ENCODE data around the gene PCK1. TPM values are rescaled to one million over a fixed set of nuclear protein-coding genes. Genes with fewer than 3 reads are reported as not detected.

Gene PCK1
- polyA plus RNA-seq, 5 donors: 0.18 to 0.55 (median 0.22) TPM

- DNase-seq: no peak
Observed at GRCh38 chr20:57601737-57602136, 40.8 kb downstream of the PCK1 start.

DNA sequence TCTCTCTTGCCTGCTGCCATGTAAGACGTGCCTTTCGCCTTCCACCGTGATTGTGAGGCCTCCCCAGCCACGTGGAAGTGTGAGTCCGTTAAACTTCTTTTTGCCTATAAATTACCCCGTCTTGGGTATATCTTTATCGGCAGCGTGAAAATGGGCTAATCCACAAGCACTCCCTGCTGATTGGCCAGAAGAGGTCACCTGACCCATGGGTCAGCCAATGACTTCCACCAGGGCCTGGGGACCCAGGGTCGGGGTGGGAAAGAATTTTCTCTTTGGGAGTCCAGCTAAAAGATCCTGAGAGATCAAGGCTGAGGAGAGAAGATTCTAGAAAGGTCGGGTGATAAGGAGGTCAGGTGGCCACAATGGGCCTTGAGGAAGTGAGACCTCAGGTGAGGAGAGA lies 42.2 kb downstream of the PCK1 start:
- no peak for DNase-seq

- DNase-seq: no peak
Observed at GRCh38 chr20:57605045-57605444, 44.1 kb downstream of the PCK1 start.

GRCh38 chr20:57605878-57606277 lies 45.0 kb downstream of the PCK1 start:
- DNase-seq: no peak

DNA sequence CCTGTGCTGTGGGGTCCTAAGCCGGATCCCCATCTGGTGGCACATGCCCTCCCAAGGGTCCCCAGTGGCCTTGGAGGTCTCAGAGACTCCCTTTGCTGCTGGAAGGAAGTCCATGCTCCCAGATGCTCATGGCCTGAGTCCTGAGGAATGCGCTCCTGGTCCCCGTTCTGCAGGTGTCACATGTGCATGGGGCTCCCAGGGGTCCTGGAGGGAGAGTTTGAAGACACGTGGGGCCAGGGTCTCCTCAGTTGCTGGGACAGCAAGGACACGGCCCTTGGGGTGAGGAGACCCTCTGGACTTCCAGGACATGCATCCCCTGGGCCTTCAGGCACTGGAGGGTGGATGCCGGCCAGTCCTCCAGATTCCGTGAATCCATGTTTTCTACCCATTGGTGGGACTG lies 47.6 kb downstream of the PCK1 start:
- DNase-seq: no peak

DNA sequence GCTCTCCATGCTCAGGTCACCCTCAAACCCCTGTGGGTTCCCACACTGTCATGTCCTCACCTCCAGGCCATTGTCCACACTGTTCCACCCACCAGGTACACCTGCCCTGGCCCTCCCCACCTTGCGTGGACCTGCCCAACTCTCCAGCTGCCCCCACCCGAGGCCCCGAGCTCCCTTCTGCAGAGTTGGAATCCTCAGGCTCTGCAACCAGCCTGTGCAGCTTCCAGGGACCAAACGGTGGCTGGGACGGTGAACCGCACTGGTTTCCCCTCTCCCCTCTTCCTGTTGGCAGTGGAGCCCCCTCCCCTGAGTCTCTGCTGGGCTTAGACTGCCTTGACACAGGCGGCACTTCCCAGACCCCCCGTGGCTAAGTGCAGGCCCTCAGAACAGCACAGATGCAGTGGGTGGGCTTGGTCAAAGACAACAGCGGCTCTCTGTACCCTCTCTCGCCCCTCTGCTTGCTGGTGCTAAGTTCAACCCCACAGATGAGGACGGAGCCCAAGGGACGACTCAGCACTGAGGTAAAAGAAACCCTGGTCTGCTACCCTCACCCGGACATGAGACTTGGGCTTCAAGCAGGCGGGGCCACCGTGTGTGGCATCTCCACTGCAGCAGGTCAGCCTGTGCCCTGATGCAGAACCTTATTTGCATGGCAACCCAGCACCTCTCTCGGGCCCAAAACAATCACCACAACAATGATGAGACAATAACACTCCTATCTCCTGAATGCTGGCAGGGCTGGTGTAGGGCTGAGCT lies 48.4 kb downstream of the PCK1 start:
- no peak for DNase-seq

DNA sequence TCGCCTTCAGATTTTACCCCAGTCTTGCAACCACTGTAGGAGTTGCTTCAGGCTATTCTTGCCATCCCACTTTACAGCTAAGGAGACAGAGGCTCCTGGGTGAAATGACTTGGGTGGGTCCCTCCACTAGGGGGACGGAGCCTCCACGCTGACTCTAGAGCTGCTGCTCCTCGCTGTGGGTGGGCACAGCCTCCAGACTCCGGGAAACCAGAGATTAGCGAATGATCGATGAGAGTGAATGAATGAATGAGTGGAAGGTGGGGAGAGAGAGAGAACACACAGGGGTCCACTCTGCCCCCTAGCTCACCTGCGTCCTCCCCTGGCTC lies 48.9 kb downstream of the PCK1 start:
- DNase-seq: no peak

GRCh38 chr20:57610261-57610952 lies 49.5 kb downstream of the PCK1 start:
- DNase-seq: no peak

GRCh38 chr20:57611586-57612311 lies 50.8 kb downstream of the PCK1 start:
- no peak for DNase-seq

GRCh38 chr20:57612436-57612835 lies 51.5 kb downstream of the PCK1 start:
- DNase-seq: no peak

- DNase-seq: no peak
Observed at GRCh38 chr20:57612916-57613315, 52.0 kb downstream of the PCK1 start.

GRCh38 chr20:57613481-57613921 lies 52.6 kb downstream of the PCK1 start:
- no peak for DNase-seq

GRCh38 chr20:57614490-57615444 lies 53.9 kb downstream of the PCK1 start:
- DNase-seq: no peak

GRCh38 chr20:57615445-57615811 lies 54.5 kb downstream of the PCK1 start:
- DNase-seq: no peak

GRCh38 chr20:57616143-57616951 lies 55.4 kb downstream of the PCK1 start:
- DNase-seq: no peak

GRCh38 chr20:57617079-57617795 lies 56.3 kb downstream of the PCK1 start:
- no peak for DNase-seq
